Retinal pigment epithelial cell (primary cell): ENCODE results near the gene OPA3.

ENCODE experiments used
- DNase-seq: peaks from one replicate; pipeline ENCODE4 v3.0.0-alpha.2; 2010; ENCODE audit warnings: low read depth
- H3K4me3 ChIP-seq: 2 replicates; pipeline ENCODE4 v1.5.1; 2011; ENCODE audit warnings: mild to moderate bottlenecking, low read length, control low read depth, moderate library complexity
- TF ChIP-seq, protein P1 (sequence below): conservative IDR thresholded peaks from 2 replicates; pipeline ENCODE4 v1.5.1; 2011; ENCODE audit warnings: low read depth, low read length, control low read depth, inconsistent platforms

OPA3 gene

DNA sequence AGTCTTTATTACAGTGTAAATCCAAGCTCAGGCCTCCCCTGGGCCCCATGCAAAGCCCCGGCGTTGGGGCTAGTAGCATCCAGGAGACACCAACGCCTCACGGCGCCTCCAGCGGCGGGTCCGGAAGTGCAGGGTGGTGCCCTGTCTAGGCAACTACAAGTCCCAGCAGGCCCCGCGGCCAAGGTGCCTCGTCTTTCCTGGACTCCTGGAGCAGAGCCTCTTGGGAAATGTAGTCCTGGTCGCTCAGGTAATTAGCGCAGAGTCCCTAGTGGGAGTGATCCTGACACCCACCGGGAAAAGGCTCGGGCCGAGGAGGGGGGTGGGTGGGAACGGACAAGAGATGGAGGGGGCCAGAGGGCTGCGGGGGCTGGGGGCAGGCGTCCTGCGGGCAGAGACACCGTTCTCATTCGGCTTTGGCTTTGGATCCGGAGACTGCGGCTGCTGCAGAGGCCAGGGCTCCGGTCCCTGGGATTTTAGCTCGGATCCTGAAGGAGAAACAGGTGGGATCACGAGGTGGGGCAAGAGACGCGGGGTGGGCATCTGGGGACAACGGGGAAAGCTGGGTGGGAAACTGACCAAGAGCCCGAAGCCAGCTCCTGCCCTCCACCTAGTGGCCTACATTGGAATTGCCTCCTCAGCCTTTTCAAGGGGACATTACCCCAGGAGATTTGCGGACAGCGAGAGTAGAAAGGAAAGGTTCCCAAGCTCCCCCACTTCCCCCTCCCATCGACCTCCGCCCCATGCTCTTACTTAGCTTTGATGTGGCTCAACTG lies 99.1 kb downstream of the OPA3 start:
- peak overlapping the region; percentile 75 for H3K4me3 ChIP-seq
- no peak for DNase-seq
- TF ChIP-seq, protein P1, sequence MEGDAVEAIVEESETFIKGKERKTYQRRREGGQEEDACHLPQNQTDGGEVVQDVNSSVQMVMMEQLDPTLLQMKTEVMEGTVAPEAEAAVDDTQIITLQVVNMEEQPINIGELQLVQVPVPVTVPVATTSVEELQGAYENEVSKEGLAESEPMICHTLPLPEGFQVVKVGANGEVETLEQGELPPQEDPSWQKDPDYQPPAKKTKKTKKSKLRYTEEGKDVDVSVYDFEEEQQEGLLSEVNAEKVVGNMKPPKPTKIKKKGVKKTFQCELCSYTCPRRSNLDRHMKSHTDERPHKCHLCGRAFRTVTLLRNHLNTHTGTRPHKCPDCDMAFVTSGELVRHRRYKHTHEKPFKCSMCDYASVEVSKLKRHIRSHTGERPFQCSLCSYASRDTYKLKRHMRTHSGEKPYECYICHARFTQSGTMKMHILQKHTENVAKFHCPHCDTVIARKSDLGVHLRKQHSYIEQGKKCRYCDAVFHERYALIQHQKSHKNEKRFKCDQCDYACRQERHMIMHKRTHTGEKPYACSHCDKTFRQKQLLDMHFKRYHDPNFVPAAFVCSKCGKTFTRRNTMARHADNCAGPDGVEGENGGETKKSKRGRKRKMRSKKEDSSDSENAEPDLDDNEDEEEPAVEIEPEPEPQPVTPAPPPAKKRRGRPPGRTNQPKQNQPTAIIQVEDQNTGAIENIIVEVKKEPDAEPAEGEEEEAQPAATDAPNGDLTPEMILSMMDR: peak; percentile 97

DNA sequence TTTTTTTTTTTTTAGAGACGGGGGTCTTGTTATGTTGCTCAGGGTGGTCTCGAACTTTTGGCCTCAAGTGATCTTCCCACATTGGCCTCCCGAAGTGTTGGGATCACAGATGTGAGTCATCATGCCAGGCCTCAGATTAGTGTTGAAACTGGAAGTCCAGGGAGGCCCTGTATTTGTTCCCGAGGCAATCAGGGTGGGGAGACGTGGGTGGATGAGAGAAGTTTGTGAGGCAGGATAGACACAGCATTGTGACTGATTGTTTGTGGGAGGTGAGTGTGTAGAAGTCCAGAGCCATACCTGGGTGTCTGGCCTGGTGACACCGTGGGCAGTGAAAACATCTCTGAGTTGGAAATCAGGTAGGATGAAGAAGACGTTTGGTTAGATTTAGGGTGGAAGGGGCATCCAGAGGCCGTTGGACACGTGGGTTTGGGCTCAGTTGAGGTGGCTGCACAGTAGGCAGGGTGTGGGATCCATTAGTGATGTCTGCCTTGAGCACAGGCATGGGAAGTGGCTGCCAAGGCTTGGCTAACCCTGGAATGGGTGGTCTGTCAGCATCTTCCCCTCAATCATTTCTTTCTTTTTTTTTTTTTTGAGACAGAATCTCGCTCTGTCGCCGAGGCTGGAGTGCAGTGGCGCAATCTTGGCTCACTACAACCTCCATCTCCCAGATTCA lies 100.2 kb downstream of the OPA3 start:
- DNase-seq: no peak
- H3K4me3 ChIP-seq: no peak overlapping the region

DNA sequence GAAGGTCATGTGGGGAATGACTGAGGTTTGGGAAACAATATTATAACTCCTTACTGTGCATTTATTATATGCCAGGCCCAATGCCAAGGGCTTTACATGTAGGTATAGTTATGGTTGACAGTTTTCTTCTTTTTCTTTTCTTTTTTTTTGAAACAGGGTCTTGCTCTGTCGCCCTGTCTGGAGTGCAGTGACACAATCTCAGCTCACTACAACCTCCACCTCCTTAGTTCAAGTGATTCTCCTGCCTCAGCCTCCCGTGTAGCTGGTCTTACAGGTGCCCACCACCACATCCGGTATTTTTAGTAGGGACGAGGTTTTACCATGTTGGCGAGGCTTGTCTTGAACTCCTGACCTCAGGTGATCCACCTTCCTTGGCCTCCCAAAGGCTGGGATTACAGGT lies 101.6 kb downstream of the OPA3 start:
- H3K4me3 ChIP-seq: no peak overlapping the region
- no peak for DNase-seq
- TF ChIP-seq, protein P1: no peak

More for the DNA sequence above, 100.2 kb downstream of the OPA3 start:
- TF ChIP-seq, protein P1: no peak

DNA sequence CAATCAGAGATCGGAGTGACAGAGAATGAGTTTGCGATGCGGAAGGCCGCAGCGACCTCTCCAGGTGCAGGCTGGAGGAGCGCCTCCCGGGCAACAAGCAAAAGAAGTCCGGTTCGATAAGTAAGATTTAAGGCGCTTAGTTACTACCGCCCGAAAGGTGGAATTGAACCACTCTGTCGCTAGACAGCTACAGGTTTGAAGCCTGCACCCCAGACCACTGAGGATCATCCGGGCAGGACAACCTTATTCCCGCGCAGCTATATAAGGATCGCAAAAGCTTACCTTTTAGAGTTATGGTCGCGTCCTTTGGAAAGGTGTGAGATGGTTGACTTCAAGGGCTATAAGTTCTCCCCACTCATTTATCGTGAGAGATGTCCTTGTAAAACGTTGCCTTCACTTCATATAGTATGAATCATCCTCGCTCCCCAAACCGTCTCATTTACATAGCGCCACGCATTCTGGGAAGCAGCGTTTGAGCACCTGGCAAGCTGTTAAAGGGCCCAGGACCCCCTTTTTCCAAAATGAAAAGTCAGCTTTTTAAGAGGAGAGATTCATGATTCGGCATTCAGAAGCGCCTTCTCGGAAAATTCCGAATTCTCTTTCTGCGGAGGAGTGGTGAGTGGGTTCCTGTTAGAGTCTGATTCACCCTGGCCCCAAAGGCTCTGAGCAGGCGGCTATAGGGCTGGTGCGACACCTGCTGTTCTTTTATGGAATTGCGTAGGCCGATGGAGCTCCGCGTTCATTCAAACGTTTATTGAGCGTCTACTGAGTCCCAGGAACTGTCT lies 106.0 kb downstream of the OPA3 start:
- TF ChIP-seq, protein P1: peak; percentile 94
- DNase-seq: peak; percentile 91
- peak overlapping the region; percentile 78 for H3K4me3 ChIP-seq

DNA sequence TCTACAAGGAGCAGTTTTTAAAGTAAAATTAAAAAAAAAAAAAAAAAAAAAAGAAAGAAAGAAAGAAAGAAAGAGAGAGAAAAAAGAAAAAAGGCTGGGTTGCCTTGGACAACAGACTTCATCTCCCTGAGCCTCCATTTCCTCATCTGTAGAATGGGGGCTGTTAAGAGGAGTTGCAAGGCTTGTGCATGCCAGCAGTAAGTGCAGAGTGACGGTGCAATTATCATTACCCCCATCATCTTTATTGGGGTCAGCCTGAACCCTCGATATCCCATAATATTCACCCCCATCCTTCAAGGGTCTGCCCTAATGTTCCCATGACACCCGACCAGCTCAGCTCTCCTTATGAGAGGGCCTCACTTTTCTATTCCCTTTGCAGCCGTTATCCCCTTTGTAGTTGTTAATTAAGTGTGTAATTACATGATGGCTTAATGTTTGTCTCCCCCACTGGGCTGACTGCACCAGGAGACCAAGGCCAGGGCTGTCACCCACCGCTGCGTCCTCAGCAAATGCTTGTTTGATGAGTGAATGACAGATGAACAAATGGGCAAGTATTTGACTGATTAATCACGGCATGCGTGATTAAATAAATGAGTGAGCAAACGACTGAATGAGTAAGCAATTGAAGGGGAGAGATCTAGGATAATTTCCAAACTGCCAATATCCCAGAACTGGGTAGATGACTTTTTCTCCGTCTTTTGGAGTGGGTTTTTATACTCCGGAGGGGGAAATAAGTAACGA lies 106.7 kb downstream of the OPA3 start:
- no peak for DNase-seq
- TF ChIP-seq, protein P1: no peak
- peak overlapping the region; percentile 78 for H3K4me3 ChIP-seq
